ENCODE measurements around the gene DYNLT1.
A peak's percentile ranks its signal among the peaks of the same experiment; 100 is the strongest.

The DYNLT1 gene

DNA sequence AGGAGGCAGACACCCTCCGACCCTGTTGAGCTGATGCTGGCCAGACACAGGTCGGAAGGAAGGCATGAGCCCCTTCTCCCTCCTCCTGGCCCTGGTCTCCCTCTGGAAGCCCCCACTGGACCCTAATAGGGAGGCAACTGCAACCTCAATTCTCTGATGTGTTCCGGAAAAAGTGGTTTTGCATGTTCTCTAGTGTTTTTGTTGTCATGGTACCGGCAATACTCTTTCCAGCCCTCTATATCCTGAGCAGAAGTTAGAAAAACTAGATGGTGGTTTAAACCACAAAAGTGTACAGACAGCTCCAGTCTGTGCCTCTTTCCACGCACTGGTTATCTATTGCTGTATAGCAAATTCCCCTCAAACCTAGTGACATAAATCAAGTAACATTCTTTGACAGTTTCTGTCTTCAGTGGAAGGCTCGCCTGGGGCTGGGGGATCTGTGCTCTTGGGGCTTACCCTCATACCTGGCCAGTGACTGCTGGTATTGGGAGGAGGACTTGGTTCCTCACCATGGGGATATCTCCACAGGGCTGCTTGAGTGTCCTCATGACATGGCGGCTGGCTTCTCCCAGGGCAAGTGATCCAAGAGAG is 42.3 kb upstream of the DYNLT1 start:
- TF ChIP-seq, protein P1, sequence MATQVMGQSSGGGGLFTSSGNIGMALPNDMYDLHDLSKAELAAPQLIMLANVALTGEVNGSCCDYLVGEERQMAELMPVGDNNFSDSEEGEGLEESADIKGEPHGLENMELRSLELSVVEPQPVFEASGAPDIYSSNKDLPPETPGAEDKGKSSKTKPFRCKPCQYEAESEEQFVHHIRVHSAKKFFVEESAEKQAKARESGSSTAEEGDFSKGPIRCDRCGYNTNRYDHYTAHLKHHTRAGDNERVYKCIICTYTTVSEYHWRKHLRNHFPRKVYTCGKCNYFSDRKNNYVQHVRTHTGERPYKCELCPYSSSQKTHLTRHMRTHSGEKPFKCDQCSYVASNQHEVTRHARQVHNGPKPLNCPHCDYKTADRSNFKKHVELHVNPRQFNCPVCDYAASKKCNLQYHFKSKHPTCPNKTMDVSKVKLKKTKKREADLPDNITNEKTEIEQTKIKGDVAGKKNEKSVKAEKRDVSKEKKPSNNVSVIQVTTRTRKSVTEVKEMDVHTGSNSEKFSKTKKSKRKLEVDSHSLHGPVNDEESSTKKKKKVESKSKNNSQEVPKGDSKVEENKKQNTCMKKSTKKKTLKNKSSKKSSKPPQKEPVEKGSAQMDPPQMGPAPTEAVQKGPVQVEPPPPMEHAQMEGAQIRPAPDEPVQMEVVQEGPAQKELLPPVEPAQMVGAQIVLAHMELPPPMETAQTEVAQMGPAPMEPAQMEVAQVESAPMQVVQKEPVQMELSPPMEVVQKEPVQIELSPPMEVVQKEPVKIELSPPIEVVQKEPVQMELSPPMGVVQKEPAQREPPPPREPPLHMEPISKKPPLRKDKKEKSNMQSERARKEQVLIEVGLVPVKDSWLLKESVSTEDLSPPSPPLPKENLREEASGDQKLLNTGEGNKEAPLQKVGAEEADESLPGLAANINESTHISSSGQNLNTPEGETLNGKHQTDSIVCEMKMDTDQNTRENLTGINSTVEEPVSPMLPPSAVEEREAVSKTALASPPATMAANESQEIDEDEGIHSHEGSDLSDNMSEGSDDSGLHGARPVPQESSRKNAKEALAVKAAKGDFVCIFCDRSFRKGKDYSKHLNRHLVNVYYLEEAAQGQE (IDR thresholded peaks at IDR 0.05; ENCODE audit: insufficient replicate concordance, low read depth): no peak
- TF ChIP-seq SPI1 (IDR thresholded peaks at IDR 0.05; ENCODE audit: borderline replicate concordance, low read depth) (no peak), POLR2AphosphoS5 (IDR thresholded peaks at IDR 0.05; ENCODE audit: low read depth) (no peak), GABPA (IDR thresholded peaks at IDR 0.05; ENCODE audit: low read depth) (no peak)
- TF ChIP-seq, protein P2, sequence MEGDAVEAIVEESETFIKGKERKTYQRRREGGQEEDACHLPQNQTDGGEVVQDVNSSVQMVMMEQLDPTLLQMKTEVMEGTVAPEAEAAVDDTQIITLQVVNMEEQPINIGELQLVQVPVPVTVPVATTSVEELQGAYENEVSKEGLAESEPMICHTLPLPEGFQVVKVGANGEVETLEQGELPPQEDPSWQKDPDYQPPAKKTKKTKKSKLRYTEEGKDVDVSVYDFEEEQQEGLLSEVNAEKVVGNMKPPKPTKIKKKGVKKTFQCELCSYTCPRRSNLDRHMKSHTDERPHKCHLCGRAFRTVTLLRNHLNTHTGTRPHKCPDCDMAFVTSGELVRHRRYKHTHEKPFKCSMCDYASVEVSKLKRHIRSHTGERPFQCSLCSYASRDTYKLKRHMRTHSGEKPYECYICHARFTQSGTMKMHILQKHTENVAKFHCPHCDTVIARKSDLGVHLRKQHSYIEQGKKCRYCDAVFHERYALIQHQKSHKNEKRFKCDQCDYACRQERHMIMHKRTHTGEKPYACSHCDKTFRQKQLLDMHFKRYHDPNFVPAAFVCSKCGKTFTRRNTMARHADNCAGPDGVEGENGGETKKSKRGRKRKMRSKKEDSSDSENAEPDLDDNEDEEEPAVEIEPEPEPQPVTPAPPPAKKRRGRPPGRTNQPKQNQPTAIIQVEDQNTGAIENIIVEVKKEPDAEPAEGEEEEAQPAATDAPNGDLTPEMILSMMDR (IDR thresholded peaks at IDR 0.05; ENCODE audit: insufficient read depth, low read length): no peak
- Histone ChIP-seq H3K27me3 (ENCODE audit: insufficient read depth, poor library complexity, severe bottlenecking) (peaks cover 12% of the 10 kb centered on the region), H3K27ac (replicated peaks) (no peak overlapping the region), H3K4me3 (replicated peaks; ENCODE audit: insufficient read depth, low read length) (no peak overlapping the region)
- peak in 1 of 2 experiments; percentile 29 for DNase-seq (ENCODE audit: low read depth in 1 of 2, low spot score in 1 of 2)

DNA sequence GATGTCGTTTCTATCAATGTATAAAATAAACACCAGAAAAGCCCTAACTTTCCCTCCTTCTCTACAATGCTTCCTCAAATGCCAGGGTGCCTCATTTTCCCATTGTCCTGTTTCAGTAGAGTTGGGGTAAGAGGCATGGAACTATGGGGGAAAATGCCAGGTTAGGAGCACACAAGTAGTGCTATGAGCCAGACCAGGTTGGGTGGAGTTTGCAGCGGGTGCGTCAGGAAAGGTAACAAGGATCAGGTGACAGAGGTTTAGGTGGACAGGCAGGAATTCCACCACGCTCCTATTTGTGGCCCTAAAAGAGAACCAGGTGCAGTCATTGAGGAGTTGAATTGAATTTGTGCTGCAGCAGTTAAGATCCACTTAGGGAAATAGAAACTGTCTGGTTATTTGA is 41.8 kb upstream of the DYNLT1 start:
- H3K4me3 ChIP-seq (replicated peaks; ENCODE audit: insufficient read depth, low read length): no peak overlapping the region
- TF ChIP-seq, protein P2 (IDR thresholded peaks at IDR 0.05; ENCODE audit: insufficient read depth, low read length): no peak
- no peak for TF ChIP-seq POLR2AphosphoS5 (IDR thresholded peaks at IDR 0.05; ENCODE audit: low read depth)
- TF ChIP-seq SPI1 (IDR thresholded peaks at IDR 0.05; ENCODE audit: borderline replicate concordance, low read depth): no peak
- TF ChIP-seq, protein P1 (IDR thresholded peaks at IDR 0.05; ENCODE audit: insufficient replicate concordance, low read depth): no peak
- TF ChIP-seq GABPA (IDR thresholded peaks at IDR 0.05; ENCODE audit: low read depth): no peak
- no peak overlapping the region for H3K27ac ChIP-seq (replicated peaks)
- H3K27me3 ChIP-seq (ENCODE audit: insufficient read depth, poor library complexity, severe bottlenecking): peaks cover 12% of the 10 kb centered on the region
- no peak for DNase-seq (ENCODE audit: low read depth in 1 of 2, low spot score in 1 of 2)

DNA sequence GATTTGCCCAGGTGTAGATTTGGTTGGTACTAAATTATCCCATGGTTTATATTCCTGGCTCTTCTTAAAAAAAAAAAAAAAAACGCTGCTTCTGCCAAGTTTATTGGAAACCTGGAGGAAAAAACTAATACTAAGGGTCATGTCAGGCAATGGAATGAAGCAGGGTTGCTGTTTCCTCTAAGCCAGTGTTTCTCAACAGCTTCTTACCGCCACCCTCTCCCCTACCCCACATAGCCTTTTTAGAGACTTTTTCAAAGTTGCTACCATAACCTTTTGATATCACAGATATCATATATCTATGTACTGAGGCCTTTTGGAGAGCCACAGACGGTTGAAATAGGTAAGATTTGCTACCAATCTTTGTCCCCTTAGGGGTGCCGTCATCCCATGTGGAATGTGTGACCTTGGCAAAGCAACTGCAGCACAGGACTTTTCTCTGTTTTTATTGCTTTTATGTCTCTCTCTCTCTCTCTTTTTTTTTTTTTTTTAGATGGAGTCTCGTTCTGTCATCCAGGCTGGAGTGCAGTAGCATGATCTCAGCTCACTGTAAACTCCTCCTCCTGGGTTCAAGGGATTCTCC is 40.3 kb upstream of the DYNLT1 start:
- TF ChIP-seq, protein P1 (IDR thresholded peaks at IDR 0.05; ENCODE audit: insufficient replicate concordance, low read depth): no peak
- no peak for TF ChIP-seq GABPA (IDR thresholded peaks at IDR 0.05; ENCODE audit: low read depth)
- TF ChIP-seq SPI1 (IDR thresholded peaks at IDR 0.05; ENCODE audit: borderline replicate concordance, low read depth): no peak
- TF ChIP-seq, protein P2 (IDR thresholded peaks at IDR 0.05; ENCODE audit: insufficient read depth, low read length): no peak
- no peak for TF ChIP-seq POLR2AphosphoS5 (IDR thresholded peaks at IDR 0.05; ENCODE audit: low read depth)
- no peak overlapping the region for H3K27ac ChIP-seq (replicated peaks)
- peaks cover 16% of the 10 kb centered on the region for H3K27me3 ChIP-seq (ENCODE audit: insufficient read depth, poor library complexity, severe bottlenecking)
- DNase-seq (ENCODE audit: low read depth in 1 of 2, low spot score in 1 of 2): no peak
- H3K4me3 ChIP-seq (replicated peaks; ENCODE audit: insufficient read depth, low read length): no peak overlapping the region
